Astrocyte (in vitro differentiated cells and primary cell): ENCODE data around the gene ACSL6. TPM values are rescaled to one million over a fixed set of nuclear protein-coding genes. Genes with fewer than 3 reads are reported as not detected.

Source experiments
- DNase-seq: peaks from one replicate; pipeline ENCODE4 v3.0.0-alpha.2; 2010; ENCODE audit warnings: low read depth
- FAIRE-seq: peaks from 2 replicates; lab custom pipeline; 2011; peaks lifted over from hg19 to GRCh38; lab: Jason Lieb, UNC
- H2AFZ ChIP-seq: 2 replicates; pipeline ENCODE4 v1.6.0; 2012; ENCODE audit warnings: low read depth, low read length, inconsistent platforms
- H3K27ac ChIP-seq: 2 replicates; pipeline ENCODE4 v1.5.1; 2011; ENCODE audit warnings: low read depth, low read length, inconsistent platforms
- H3K27me3 ChIP-seq: 2 replicates; pipeline ENCODE4 v1.6.0; 2011; ENCODE audit warnings: low read length, inconsistent platforms; ENCODE audit not compliant: insufficient read depth
- H3K36me3 ChIP-seq: 2 replicates; pipeline ENCODE4 v1.5.1; 2011; ENCODE audit warnings: low read length, inconsistent platforms; ENCODE audit not compliant: insufficient read depth
- H3K4me1 ChIP-seq: 2 replicates; pipeline ENCODE4 v1.5.1; 2011; ENCODE audit warnings: low read length, inconsistent platforms; ENCODE audit not compliant: insufficient read depth
- H3K4me2 ChIP-seq: 2 replicates; pipeline ENCODE4 v1.6.0; 2012; ENCODE audit warnings: low read length, inconsistent platforms
- H3K4me3 ChIP-seq: 2 replicates; pipeline ENCODE4 v1.5.1; 2011; ENCODE audit warnings: low read depth, mild to moderate bottlenecking, low read length, inconsistent platforms; ENCODE audit not compliant: insufficient read depth
- H3K79me2 ChIP-seq: 2 replicates; pipeline ENCODE4 v1.6.0; 2012; ENCODE audit warnings: mild to moderate bottlenecking, low read length, inconsistent platforms; ENCODE audit not compliant: insufficient read depth
- H3K9ac ChIP-seq: 2 replicates; pipeline ENCODE4 v1.6.0; 2012; ENCODE audit warnings: mild to moderate bottlenecking, low read length, inconsistent platforms
- H3K9me3 ChIP-seq: 2 replicates; pipeline ENCODE4 v1.5.1; 2012; ENCODE audit warnings: low read depth, mild to moderate bottlenecking, low read length, inconsistent platforms; ENCODE audit not compliant: insufficient read depth
- H4K20me1 ChIP-seq: 2 replicates; pipeline ENCODE4 v1.6.0; 2012; ENCODE audit warnings: low read length, inconsistent platforms; ENCODE audit not compliant: insufficient read depth
- H3K27ac Mint-ChIP-seq: one replicate; pipeline ENCODE4 v1.8.0; 2021; ENCODE audit warnings: mild to moderate bottlenecking, mixed read lengths; ENCODE audit not compliant: unreplicated experiment
- H3K27me3 Mint-ChIP-seq: one replicate; pipeline ENCODE4 v1.8.0; 2021; ENCODE audit warnings: low read depth, mixed read lengths; ENCODE audit not compliant: unreplicated experiment
- H3K36me3 Mint-ChIP-seq: one replicate; pipeline ENCODE4 v1.8.0; 2021; ENCODE audit warnings: low read depth, mixed read lengths; ENCODE audit not compliant: unreplicated experiment
- H3K4me1 Mint-ChIP-seq: one replicate; pipeline ENCODE4 v1.8.0; 2021; ENCODE audit warnings: low read depth, mixed read lengths; ENCODE audit not compliant: unreplicated experiment
- H3K4me3 Mint-ChIP-seq: one replicate; pipeline ENCODE4 v1.8.0; 2021; ENCODE audit warnings: mild to moderate bottlenecking, moderate library complexity, mixed read lengths; ENCODE audit not compliant: unreplicated experiment
- H3K9me3 Mint-ChIP-seq: one replicate; pipeline ENCODE4 v1.8.0; 2021; ENCODE audit warnings: mild to moderate bottlenecking, mixed read lengths; ENCODE audit not compliant: unreplicated experiment
- EZH2 ChIP-seq: IDR thresholded peaks from 2 replicates; pipeline ENCODE4 v1.6.1; 2012; ENCODE audit warnings: mild to moderate bottlenecking, low read length, inconsistent platforms; ENCODE audit not compliant: insufficient read depth
- total RNA-seq: library from RNA; stranded (reverse); gene quantifications from 2 replicates; pipeline ENCODE4 v1.2.1, GENCODE V29; 2021
- TF ChIP-seq, protein P1 (sequence below): IDR thresholded peaks from 2 replicates; pipeline ENCODE4 v1.5.1; 2011; ENCODE audit warnings: low read depth, mild to moderate bottlenecking, inconsistent platforms, low read length, moderate library complexity; ENCODE audit not compliant: insufficient read depth

The ACSL6 gene
- total RNA-seq, 1 donor from 2014 or later: 0.07 TPM

DNA sequence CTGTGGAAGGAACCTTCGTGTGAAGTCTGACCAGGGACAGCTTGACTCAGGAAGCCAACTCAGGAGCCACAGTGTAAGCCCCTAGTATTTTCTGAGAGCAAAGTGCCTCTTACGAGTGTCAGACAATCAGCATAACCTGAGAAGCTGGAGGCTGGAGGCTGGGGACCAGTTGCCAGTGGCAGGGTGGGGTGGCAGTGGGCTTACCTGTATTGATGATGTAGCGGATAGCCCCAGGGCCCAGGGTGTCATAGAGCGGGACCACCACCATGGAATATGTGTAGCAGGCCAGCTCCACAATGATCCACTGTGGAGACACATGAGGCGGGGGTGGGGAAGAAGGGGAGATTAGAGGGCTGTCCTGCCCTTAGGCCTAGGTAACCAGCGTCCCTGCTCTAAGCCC lies 22.9 kb downstream of the ACSL6 start:
- peaks cover 50% of the 10 kb centered on the region for H3K27me3 Mint-ChIP-seq
- Histone ChIP-seq H3K36me3 (no peaks in the 10 kb centered on the region), H3K27me3 (no peaks in the 10 kb centered on the region), H3K4me2 (no peak overlapping the region), H3K9me3 (no peaks in the 10 kb centered on the region), H2AFZ (no peak overlapping the region), H3K4me3 (no peak overlapping the region), H3K9ac (no peak overlapping the region), H3K27ac (no peak overlapping the region), H3K4me1 (no peaks in the 10 kb centered on the region), H4K20me1 (no peaks in the 10 kb centered on the region), H3K79me2 (no peaks in the 10 kb centered on the region)
- peaks cover 3% of the 10 kb centered on the region for H3K9me3 Mint-ChIP-seq
- H3K27ac Mint-ChIP-seq: no peak overlapping the region
- H3K36me3 Mint-ChIP-seq: no peaks in the 10 kb centered on the region
- TF ChIP-seq EZH2: no peak
- TF ChIP-seq, protein P1, sequence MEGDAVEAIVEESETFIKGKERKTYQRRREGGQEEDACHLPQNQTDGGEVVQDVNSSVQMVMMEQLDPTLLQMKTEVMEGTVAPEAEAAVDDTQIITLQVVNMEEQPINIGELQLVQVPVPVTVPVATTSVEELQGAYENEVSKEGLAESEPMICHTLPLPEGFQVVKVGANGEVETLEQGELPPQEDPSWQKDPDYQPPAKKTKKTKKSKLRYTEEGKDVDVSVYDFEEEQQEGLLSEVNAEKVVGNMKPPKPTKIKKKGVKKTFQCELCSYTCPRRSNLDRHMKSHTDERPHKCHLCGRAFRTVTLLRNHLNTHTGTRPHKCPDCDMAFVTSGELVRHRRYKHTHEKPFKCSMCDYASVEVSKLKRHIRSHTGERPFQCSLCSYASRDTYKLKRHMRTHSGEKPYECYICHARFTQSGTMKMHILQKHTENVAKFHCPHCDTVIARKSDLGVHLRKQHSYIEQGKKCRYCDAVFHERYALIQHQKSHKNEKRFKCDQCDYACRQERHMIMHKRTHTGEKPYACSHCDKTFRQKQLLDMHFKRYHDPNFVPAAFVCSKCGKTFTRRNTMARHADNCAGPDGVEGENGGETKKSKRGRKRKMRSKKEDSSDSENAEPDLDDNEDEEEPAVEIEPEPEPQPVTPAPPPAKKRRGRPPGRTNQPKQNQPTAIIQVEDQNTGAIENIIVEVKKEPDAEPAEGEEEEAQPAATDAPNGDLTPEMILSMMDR: no peak
- DNase-seq (no peak), FAIRE-seq (no peak)
- peaks cover 8% of the 10 kb centered on the region for H3K4me1 Mint-ChIP-seq
- no peak overlapping the region for H3K4me3 Mint-ChIP-seq

DNA sequence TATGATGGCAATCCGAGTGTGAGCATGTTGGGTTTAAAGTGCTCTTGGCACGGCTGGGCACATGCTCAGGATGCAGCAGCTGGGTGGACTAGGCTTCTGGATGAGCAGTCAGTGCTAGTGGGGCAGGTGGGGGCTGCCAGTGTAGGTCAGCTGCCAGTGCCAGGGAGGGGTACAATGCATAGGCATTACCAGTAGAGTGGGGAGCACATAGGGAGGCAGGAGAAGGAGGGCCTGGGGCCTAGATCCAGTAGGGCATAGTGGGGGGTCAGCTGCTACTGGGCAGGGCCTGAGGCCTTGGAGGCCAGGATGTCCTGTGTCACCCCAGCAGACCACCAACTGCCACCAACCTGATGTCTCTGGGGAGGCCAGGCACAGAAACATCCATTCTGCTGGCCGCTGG lies 24.2 kb downstream of the ACSL6 start:
- H3K9me3 ChIP-seq: no peaks in the 10 kb centered on the region
- Mint-ChIP-seq H3K9me3 (peaks cover 3% of the 10 kb centered on the region), H3K27me3 (peaks cover 42% of the 10 kb centered on the region), H3K27ac (no peak overlapping the region), H3K4me1 (peaks cover 18% of the 10 kb centered on the region), H3K4me3 (no peak overlapping the region), H3K36me3 (no peaks in the 10 kb centered on the region)
- no peak overlapping the region for H2AFZ ChIP-seq
- H4K20me1 ChIP-seq: no peaks in the 10 kb centered on the region
- no peak overlapping the region for H3K4me2 ChIP-seq
- no peaks in the 10 kb centered on the region for H3K36me3 ChIP-seq
- FAIRE-seq (no peak), DNase-seq (no peak)
- H3K79me2 ChIP-seq: no peaks in the 10 kb centered on the region
- no peak overlapping the region for H3K9ac ChIP-seq
- no peak overlapping the region for H3K4me3 ChIP-seq
- H3K27ac ChIP-seq: no peak overlapping the region
- no peaks in the 10 kb centered on the region for H3K27me3 ChIP-seq
- TF ChIP-seq EZH2: no peak
- TF ChIP-seq, protein P1: no peak
- H3K4me1 ChIP-seq: no peaks in the 10 kb centered on the region

DNA sequence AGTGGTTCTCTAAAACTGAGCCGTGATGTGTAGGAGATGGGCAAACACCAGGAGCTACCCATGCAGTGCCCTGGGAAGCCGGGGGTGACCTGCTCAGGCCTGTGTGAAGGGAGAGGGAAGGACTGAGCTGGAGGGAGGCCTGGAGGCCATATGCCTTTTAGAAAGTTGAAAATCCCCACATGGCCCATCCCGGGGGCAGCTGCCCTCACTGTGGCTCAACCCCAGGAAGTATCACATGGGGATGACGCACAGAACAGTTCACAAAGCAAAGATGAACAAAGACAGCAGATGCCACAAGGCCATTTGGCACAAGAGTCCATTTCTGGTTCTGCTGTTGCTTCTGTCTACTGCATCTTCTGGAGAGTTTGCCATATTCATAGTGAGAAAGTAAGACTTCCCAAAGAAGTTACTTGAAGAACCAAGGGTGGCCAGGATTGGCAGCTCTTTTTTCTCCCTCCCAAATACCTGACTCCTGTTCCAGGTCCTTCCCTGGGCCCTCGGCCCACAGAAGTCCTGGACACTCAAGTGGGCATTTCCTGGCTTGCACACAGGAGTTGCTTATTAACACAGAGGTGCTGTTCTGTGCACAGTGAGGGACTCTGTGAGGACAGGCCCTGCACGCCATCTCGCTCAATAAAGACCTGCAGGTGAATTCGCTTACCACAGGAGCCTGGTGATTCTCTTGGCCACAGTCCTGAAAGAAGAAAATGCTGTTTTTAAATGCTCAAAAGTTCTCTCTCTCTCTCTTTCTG lies 25.1 kb downstream of the ACSL6 start:
- no peak for FAIRE-seq
- TF ChIP-seq EZH2: no peak
- TF ChIP-seq, protein P1: no peak
- H3K36me3 Mint-ChIP-seq: no peaks in the 10 kb centered on the region

More for the DNA sequence above, 25.1 kb downstream of the ACSL6 start:
- peaks cover 34% of the 10 kb centered on the region for H3K27me3 Mint-ChIP-seq
- DNase-seq: no peak
- H3K27ac ChIP-seq: no peak overlapping the region
- no peaks in the 10 kb centered on the region for H3K79me2 ChIP-seq
- peaks cover 18% of the 10 kb centered on the region for H3K4me1 Mint-ChIP-seq
- H3K27me3 ChIP-seq: no peaks in the 10 kb centered on the region
- H3K4me2 ChIP-seq: no peak overlapping the region
- no peak overlapping the region for H3K9ac ChIP-seq
- no peaks in the 10 kb centered on the region for H3K4me1 ChIP-seq
- H3K36me3 ChIP-seq: no peaks in the 10 kb centered on the region
- H3K4me3 Mint-ChIP-seq: no peak overlapping the region
- H2AFZ ChIP-seq: no peak overlapping the region
- no peak overlapping the region for H3K27ac Mint-ChIP-seq
- H3K4me3 ChIP-seq: no peak overlapping the region
- no peaks in the 10 kb centered on the region for H3K9me3 ChIP-seq
- no peaks in the 10 kb centered on the region for H4K20me1 ChIP-seq
- H3K9me3 Mint-ChIP-seq: peaks cover 3% of the 10 kb centered on the region
